Activated T-cell treated with anti-CD3 and anti-CD28 coated beads for 48 hours (primary cell): ENCODE data around the gene CHST11.

Experiments used
- DNase-seq: peaks from one replicate; pipeline ENCODE4 v3.0.0-alpha.2; 2020; ENCODE audit warnings: low read depth

CHST11 gene

GRCh38 chr12:104631867-104632266, 175.1 kb downstream of the CHST11 start:
- no peak for DNase-seq

GRCh38 chr12:104632724-104633201, 176.0 kb downstream of the CHST11 start:
- no peak for DNase-seq

GRCh38 chr12:104634044-104634443, 177.3 kb downstream of the CHST11 start:
- no peak for DNase-seq

GRCh38 chr12:104634852-104635251, 178.1 kb downstream of the CHST11 start:
- no peak for DNase-seq

- DNase-seq = no peak
Measured at GRCh38 chr12:104635607-104636343, 179.0 kb downstream of the CHST11 start.

GRCh38 chr12:104636496-104636895, 179.7 kb downstream of the CHST11 start:
- DNase-seq = no peak

GRCh38 chr12:104637604-104638003, 180.9 kb downstream of the CHST11 start:
- DNase-seq = no peak

GRCh38 chr12:104638218-104638850, 181.6 kb downstream of the CHST11 start:
- no peak for DNase-seq

- DNase-seq = no peak
Measured at GRCh38 chr12:104638851-104639240, 182.1 kb downstream of the CHST11 start.

- DNase-seq = no peak
Measured at GRCh38 chr12:104640956-104641355, 184.2 kb downstream of the CHST11 start.

GRCh38 chr12:104641862-104642261, 185.1 kb downstream of the CHST11 start:
- no peak for DNase-seq

- no peak for DNase-seq
Measured at GRCh38 chr12:104643093-104643818, 186.5 kb downstream of the CHST11 start.

GRCh38 chr12:104643819-104644669, 187.3 kb downstream of the CHST11 start:
- no peak for DNase-seq

- no peak for DNase-seq
Measured at GRCh38 chr12:104648756-104649155, 192.0 kb downstream of the CHST11 start.

GRCh38 chr12:104649217-104649824, 192.6 kb downstream of the CHST11 start:
- no peak for DNase-seq

- no peak for DNase-seq
Measured at GRCh38 chr12:104649921-104650320, 193.2 kb downstream of the CHST11 start.

GRCh38 chr12:104650541-104650940, 193.8 kb downstream of the CHST11 start:
- DNase-seq = no peak

- no peak for DNase-seq
Measured at GRCh38 chr12:104651811-104652210, 195.1 kb downstream of the CHST11 start.

- DNase-seq = no peak
Measured at GRCh38 chr12:104652358-104652757, 195.6 kb downstream of the CHST11 start.

GRCh38 chr12:104652910-104653309, 196.2 kb downstream of the CHST11 start:
- no peak for DNase-seq
